A549 (cell line): ENCODE results near the gene TBC1D22A. TPM values are rescaled to one million over a fixed set of nuclear protein-coding genes. Genes with fewer than 3 reads are reported as not detected.
A peak's percentile ranks its signal among the peaks of the same experiment; 100 is the strongest.

Experiments
- ATAC-seq, 2 experiments: fragments of 200-7000 bp in 1 of 2; fragments of >200 bp in 1 of 2; cut with Nextera tagmentation in 1 of 2; cut with Tn5 transposase in 1 of 2; 3 replicates each; pipeline versions ENCODE4 v1.8.0 to v1.9.1; 2018 to 2020; ENCODE audit warnings: mild to moderate bottlenecking in 1 of 2, moderate library complexity in 1 of 2
- CTCF ChIA-PET: fragments of 300-600 bp; sonication (Branson Sonifier 250); formaldehyde crosslinking; extraction: SDS; loops from one replicate; lab custom pipeline; 2021; ENCODE audit warnings: antibody characterized with exemption, inconsistent platforms; lab: Yijun Ruan, JAX
- POLR2A ChIA-PET: fragments of 350-600 bp; formaldehyde crosslinking; extraction: SDS; loops from one replicate; lab custom pipeline; 2021; ENCODE audit warnings: antibody characterized with exemption, inconsistent platforms; lab: Yijun Ruan, JAX
- DNase-seq, 2 experiments: peaks; one replicate each; pipeline versions ENCODE4 v3.0.0 to v3.0.0-alpha.2; 2011 to 2016; ENCODE audit warnings: low read depth in 1 of 2, low spot score in 1 of 2
- FAIRE-seq: peaks from 2 replicates; lab custom pipeline; 2011; peaks lifted over from hg19 to GRCh38; lab: Jason Lieb, UNC
- H3K27ac ChIP-seq, 2 experiments: fragments of >200 bp; sonication (Bioruptor Twin); formaldehyde crosslinking; 3 replicates each; pipeline ENCODE4 v1.5.1; 2016 to 2017
- H3K4me1 ChIP-seq: fragments of >200 bp; sonication (Bioruptor Twin); formaldehyde crosslinking; 3 replicates; pipeline ENCODE4 v1.6.1; 2016
- H3K4me2 ChIP-seq: fragments of >200 bp; sonication (Bioruptor Twin); formaldehyde crosslinking; 3 replicates; pipeline ENCODE4 v1.6.1; 2016
- H3K4me3 ChIP-seq: fragments of >200 bp; sonication (Bioruptor Twin); formaldehyde crosslinking; 3 replicates; pipeline ENCODE4 v1.5.1; 2016
- H3K9me3 ChIP-seq: fragments of >200 bp; sonication (Bioruptor Twin); formaldehyde crosslinking; 3 replicates; pipeline ENCODE4 v1.6.1; 2016
- BCL3 ChIP-seq: fragments of >200 bp; sonication (Bioruptor Twin); formaldehyde crosslinking; IDR thresholded peaks from 3 replicates; pipeline ENCODE4 v1.6.1; 2016
- BHLHE40 ChIP-seq: IDR thresholded peaks from 2 replicates; pipeline ENCODE4 v1.6.1; 2012; ENCODE audit warnings: low read depth, low read length, inconsistent platforms
- CBX8 ChIP-seq: fragments of 200-600 bp; sonication (generic); IDR thresholded peaks from 2 replicates; pipeline ENCODE4 v1.6.1; 2016
- CHD4 ChIP-seq: fragments of 200-600 bp; sonication (generic); IDR thresholded peaks from 2 replicates; pipeline ENCODE4 v1.6.1; 2016; ENCODE audit warnings: antibody characterized with exemption, mild to moderate bottlenecking, borderline replicate concordance
- CTCF ChIP-seq: fragments of >200 bp; sonication (Bioruptor Twin); formaldehyde crosslinking; IDR thresholded peaks from 3 replicates; pipeline ENCODE4 v1.5.1; 2016
- EHF ChIP-seq: fragments of 250-450 bp; sonication (Bioruptor Pico); IDR thresholded peaks from 2 replicates; pipeline ENCODE4 v1.5.0; 2020; ENCODE audit warnings: mild to moderate bottlenecking
- EHMT2 ChIP-seq: fragments of 200-600 bp; sonication (generic); IDR thresholded peaks from 2 replicates; pipeline ENCODE4 v1.6.1; 2016; ENCODE audit warnings: antibody characterized with exemption, low read depth, mild to moderate bottlenecking, moderate library complexity
- GATA3 ChIP-seq: IDR thresholded peaks from 2 replicates; pipeline ENCODE4 v1.6.1; 2012; ENCODE audit warnings: borderline replicate concordance
- HOXB13 ChIP-seq: fragments of 250-450 bp; sonication (Bioruptor Pico); IDR thresholded peaks from 2 replicates; pipeline ENCODE4 v1.5.0; 2020; ENCODE audit warnings: low read depth, mild to moderate bottlenecking, moderate library complexity
- HOXB5 ChIP-seq: fragments of 250-450 bp; sonication (Bioruptor Pico); IDR thresholded peaks from 2 replicates; pipeline ENCODE4 v1.5.0; 2020; ENCODE audit warnings: mild to moderate bottlenecking, moderate library complexity
- JUN ChIP-seq, 2 experiments: fragments of >200 bp; sonication (Bioruptor Twin); formaldehyde crosslinking; IDR thresholded peaks; 2 replicates in 1 of 2; 3 replicates in 1 of 2; pipeline ENCODE4 v1.6.1; 2016 to 2017
- KDM1A ChIP-seq: fragments of 200-600 bp; sonication (generic); IDR thresholded peaks from 2 replicates; pipeline ENCODE4 v1.6.1; 2016; ENCODE audit warnings: low read depth, mild to moderate bottlenecking
- MAFK ChIP-seq: fragments of 450-650 bp; IDR thresholded peaks from 2 replicates; pipeline ENCODE4 v1.6.1; 2014; ENCODE audit not compliant: partially characterized antibody
- MYC ChIP-seq: IDR thresholded peaks from 2 replicates; pipeline ENCODE4 v1.6.1; 2012; ENCODE audit warnings: mild to moderate bottlenecking, inconsistent platforms, low read length, improper control_type of control experiment, borderline replicate concordance
- PHF8 ChIP-seq: fragments of 200-600 bp; sonication (generic); IDR thresholded peaks from 2 replicates; pipeline ENCODE4 v1.6.1; 2016; ENCODE audit warnings: low read depth, mild to moderate bottlenecking, antibody characterized with exemption, moderate library complexity, borderline replicate concordance
- POLR2A ChIP-seq: IDR thresholded peaks from 2 replicates; pipeline ENCODE4 v1.6.1; 2012; ENCODE audit warnings: mild to moderate bottlenecking, low read length
- RAD21 ChIP-seq, 2 experiments: fragments of >200 bp in 1 of 2; sonication (Bioruptor Twin) in 1 of 2; formaldehyde crosslinking in 1 of 2; IDR thresholded peaks in 1 of 2; conservative IDR thresholded peaks in 1 of 2; 2 replicates in 1 of 2; 3 replicates in 1 of 2; pipeline ENCODE4 v1.6.1; 2012 to 2018; ENCODE audit warnings: inconsistent platforms in 1 of 2
- RCOR1 ChIP-seq: fragments of 150-350 bp; IDR thresholded peaks from 2 replicates; pipeline ENCODE4 v1.6.1; 2014; ENCODE audit warnings: antibody characterized with exemption, low read length, low read depth
- RFX5 ChIP-seq: fragments of 450-650 bp; IDR thresholded peaks from 2 replicates; pipeline ENCODE4 v1.7.1; 2014; ENCODE audit warnings: antibody characterized with exemption, mild to moderate bottlenecking, moderate library complexity
- SREBF2 ChIP-seq: fragments of 450-650 bp; IDR thresholded peaks from 2 replicates; pipeline ENCODE4 v1.6.1; 2014; ENCODE audit warnings: mild to moderate bottlenecking, moderate library complexity
- TFCP2L1 ChIP-seq: fragments of 250-450 bp; sonication (Bioruptor Pico); IDR thresholded peaks from 2 replicates; pipeline ENCODE4 v1.5.0; 2021; ENCODE audit warnings: mild to moderate bottlenecking
- WGBS: methylation state at CpG from one replicate; pipeline ENCODE4 v1.1.6; 2017; ENCODE audit errors: missing lambda C conversion rate; 5-methylcytosine and 5-hydroxymethylcytosine counted together
- polyA plus RNA-seq, 4 experiments: library from polyadenylated mRNA; depleted of rRNA in 3 of 4; stranded (reverse); fragments of >200 nt; fragmentation: RNase III in 1 of 4; extraction: RNeasy Plus Mini Kit Qiagen cat#74134 plus additional on column Dnase treatment in 1 of 4; gene quantifications; 2 replicates in 3 of 4; 3 replicates in 1 of 4; pipeline ENCODE4 v1.2.3, GENCODE V29; 2011 to 2017
- TF ChIP-seq, protein P1 (sequence below): fragments of >200 bp; sonication (Bioruptor Twin); formaldehyde crosslinking; IDR thresholded peaks from 2 replicates; pipeline ENCODE4 v1.6.1; 2016
- TF ChIP-seq, protein P2 (sequence below): fragments of 150-350 bp; IDR thresholded peaks from 2 replicates; pipeline ENCODE4 v1.6.1; 2014; ENCODE audit warnings: low read depth, mild to moderate bottlenecking, low read length

TBC1D22A gene
- polyA plus RNA-seq, 2 of the 4 experiments (the other 2 are of a cell fraction) = 8.9 to 10.8 TPM

- TF ChIP-seq CTCF = no peak
- TF ChIP-seq, all 56 proteins: peak for 0
Observed at GRCh38 chr22:46776876-46777608, 14.6 kb downstream of the TBC1D22A start (continued).

- CTCF ChIA-PET = interaction anchor here (0.9 kb wide), 1 partner anchor 26 kb away, joined by 3 read pairs; no protein-coding TSS in a partner anchor
- Histone ChIP-seq H3K4me3 (no peak overlapping the region), H3K9me3 (no peaks in the 10 kb centered on the region), H3K4me1 (peaks cover 35% of the 10 kb centered on the region), H3K4me2 (no peak overlapping the region), H3K27ac (0 out of 6 replicates have a peak overlapping the region, but pooled peaks of 1 of the 2 experiments have one; percentile 24)
- DNase-seq (no peak), ATAC-seq (no peak), FAIRE-seq (no peak)
- no peak for TF ChIP-seq EHF (CRISPR knock-in tag)
- TF ChIP-seq BHLHE40 = no peak
- TF ChIP-seq CBX8 = no peak
- no peak for TF ChIP-seq PHF8
- TF ChIP-seq RFX5 = no peak
- no peak for TF ChIP-seq CTCF
- TF ChIP-seq EHMT2 = no peak
- no peak for TF ChIP-seq JUN (IDR thresholded peaks at IDR 0.05)
- TF ChIP-seq RCOR1 = no peak
- no peak for TF ChIP-seq KDM1A
- no peak for TF ChIP-seq GATA3
- TF ChIP-seq SREBF2 = no peak
- no peak for TF ChIP-seq BCL3
- TF ChIP-seq, protein P1, sequence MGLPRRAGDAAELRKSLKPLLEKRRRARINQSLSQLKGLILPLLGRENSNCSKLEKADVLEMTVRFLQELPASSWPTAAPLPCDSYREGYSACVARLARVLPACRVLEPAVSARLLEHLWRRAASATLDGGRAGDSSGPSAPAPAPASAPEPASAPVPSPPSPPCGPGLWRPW = no peak
- TF ChIP-seq MYC = no peak
- TF ChIP-seq POLR2A = no peak
- TF ChIP-seq HOXB13 (CRISPR knock-in tag) = no peak
- TF ChIP-seq HOXB5 (CRISPR knock-in tag) = no peak
- no peak for TF ChIP-seq TFCP2L1 (CRISPR knock-in tag)
- TF ChIP-seq RAD21 (conservative IDR thresholded peaks at IDR 0.05 in 1 of 2, IDR thresholded peaks at IDR 0.05 in 1 of 2) = no peak
- 90% methylated on average over 9 of the region's 11 CpGs for WGBS
- POLR2A ChIA-PET = interaction anchor here (1.1 kb wide), 1 partner anchor 15 kb away, joined by 5 read pairs; the partner anchor contains the start of gene TBC1D22A
Observed at GRCh38 chr22:46777609-46777970, 15.1 kb downstream of the TBC1D22A start.

DNA sequence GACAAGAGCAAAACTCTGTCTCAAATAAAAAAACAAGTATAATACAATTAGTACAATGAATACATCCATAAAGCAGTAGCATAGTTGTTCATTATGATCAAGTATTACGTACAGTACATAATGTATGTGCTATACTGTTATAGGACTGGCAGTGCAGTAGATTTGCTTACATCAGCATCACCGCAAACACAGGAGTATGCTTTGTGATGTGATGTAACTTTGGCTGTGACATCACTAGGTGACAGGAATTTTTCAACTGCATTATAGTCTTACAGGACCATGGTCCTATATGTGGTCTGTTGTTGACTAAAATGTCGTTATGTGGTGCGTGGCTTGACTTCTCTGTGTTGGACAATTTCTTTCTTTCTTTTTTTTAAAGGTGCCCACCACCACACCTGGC is 16.6 kb downstream of the TBC1D22A start:
- DNase-seq (no peak), ATAC-seq (no peak), FAIRE-seq (no peak)
- Histone ChIP-seq H3K4me1 (peaks cover 24% of the 10 kb centered on the region), H3K27ac (no peak overlapping the region), H3K4me2 (no peak overlapping the region), H3K9me3 (no peaks in the 10 kb centered on the region), H3K4me3 (no peak overlapping the region)
- POLR2A ChIA-PET = no interaction called here
- 98% methylated on average over 4 of the region's 4 CpGs for WGBS
- CTCF ChIA-PET = no interaction called here
- TF ChIP-seq SREBF2 (no peak), MAFK (peak; percentile 70), CHD4 (no peak)
- TF ChIP-seq, protein P2, sequence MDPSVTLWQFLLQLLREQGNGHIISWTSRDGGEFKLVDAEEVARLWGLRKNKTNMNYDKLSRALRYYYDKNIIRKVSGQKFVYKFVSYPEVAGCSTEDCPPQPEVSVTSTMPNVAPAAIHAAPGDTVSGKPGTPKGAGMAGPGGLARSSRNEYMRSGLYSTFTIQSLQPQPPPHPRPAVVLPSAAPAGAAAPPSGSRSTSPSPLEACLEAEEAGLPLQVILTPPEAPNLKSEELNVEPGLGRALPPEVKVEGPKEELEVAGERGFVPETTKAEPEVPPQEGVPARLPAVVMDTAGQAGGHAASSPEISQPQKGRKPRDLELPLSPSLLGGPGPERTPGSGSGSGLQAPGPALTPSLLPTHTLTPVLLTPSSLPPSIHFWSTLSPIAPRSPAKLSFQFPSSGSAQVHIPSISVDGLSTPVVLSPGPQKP = no peak
